Measurements from ENCODE around the gene KRTAP4-6.
"Not testable (repeated sequence)": the region's sequence is repeated elsewhere in the genome, so short reads cannot be mapped to it uniquely, and the experiment has no call there.

KRTAP4-6 gene

DNA sequence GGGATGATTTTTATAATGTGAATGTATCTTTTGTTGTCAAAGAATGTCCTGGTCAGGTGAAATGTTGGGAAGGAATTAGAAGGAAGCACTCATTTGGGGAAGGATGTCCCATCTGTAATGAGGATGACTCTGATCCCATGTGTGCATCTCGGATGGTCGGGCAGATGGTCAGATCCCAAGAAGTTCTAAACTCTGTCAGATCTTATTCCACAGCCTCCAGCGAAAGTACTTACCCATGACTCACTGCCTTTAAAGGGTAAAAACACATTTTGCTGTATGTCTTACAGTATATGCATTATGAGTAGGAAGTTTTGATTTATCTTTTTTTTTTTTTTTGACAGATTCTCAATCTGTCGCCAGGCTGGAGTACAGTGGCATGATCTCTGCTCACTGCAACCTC is 21.6 kb downstream of the KRTAP4-6 start:
- no peak for DNase-seq
- H3K27ac ChIP-seq (ENCODE audit: low read length): no peak overlapping the region
- TF ChIP-seq EZH2phosphoT487 (IDR thresholded peaks at IDR 0.05; ENCODE audit: low read length) (no peak), EZH2 (optimal IDR thresholded peaks at IDR 0.05; ENCODE audit: low read depth, low read length) (no peak)
- TF ChIP-seq, protein P1, sequence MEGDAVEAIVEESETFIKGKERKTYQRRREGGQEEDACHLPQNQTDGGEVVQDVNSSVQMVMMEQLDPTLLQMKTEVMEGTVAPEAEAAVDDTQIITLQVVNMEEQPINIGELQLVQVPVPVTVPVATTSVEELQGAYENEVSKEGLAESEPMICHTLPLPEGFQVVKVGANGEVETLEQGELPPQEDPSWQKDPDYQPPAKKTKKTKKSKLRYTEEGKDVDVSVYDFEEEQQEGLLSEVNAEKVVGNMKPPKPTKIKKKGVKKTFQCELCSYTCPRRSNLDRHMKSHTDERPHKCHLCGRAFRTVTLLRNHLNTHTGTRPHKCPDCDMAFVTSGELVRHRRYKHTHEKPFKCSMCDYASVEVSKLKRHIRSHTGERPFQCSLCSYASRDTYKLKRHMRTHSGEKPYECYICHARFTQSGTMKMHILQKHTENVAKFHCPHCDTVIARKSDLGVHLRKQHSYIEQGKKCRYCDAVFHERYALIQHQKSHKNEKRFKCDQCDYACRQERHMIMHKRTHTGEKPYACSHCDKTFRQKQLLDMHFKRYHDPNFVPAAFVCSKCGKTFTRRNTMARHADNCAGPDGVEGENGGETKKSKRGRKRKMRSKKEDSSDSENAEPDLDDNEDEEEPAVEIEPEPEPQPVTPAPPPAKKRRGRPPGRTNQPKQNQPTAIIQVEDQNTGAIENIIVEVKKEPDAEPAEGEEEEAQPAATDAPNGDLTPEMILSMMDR (IDR thresholded peaks at IDR 0.05; ENCODE audit: low read length): no peak
- no peaks in the 10 kb centered on the region for H3K4me1 ChIP-seq (ENCODE audit: low read length)
- H3K9me2 ChIP-seq (replicated peaks; ENCODE audit: insufficient read depth, low read length): no peaks in the 10 kb centered on the region
- no peaks in the 10 kb centered on the region for H3K36me3 ChIP-seq (replicated peaks; ENCODE audit: insufficient read depth, low read length)
- H3K9me3 ChIP-seq (replicated peaks; ENCODE audit: insufficient read depth, low read length): no peaks in the 10 kb centered on the region
- no peak overlapping the region for H3K4me3 ChIP-seq (ENCODE audit: low read length)
- no peaks in the 10 kb centered on the region for H3F3A ChIP-seq (ENCODE audit: insufficient read depth, low read length)
- no peaks in the 10 kb centered on the region for H4K20me1 ChIP-seq (ENCODE audit: insufficient read depth, low read length)
- H3K9ac ChIP-seq (ENCODE audit: low read length): no peak overlapping the region
- H2AFZ ChIP-seq (ENCODE audit: low read length): no peak overlapping the region
- H3K79me2 ChIP-seq (ENCODE audit: low read length): no peaks in the 10 kb centered on the region
- H3K27me3 ChIP-seq (replicated peaks; ENCODE audit: insufficient read depth, low read length): no peaks in the 10 kb centered on the region
- no peak overlapping the region for H3K4me2 ChIP-seq (ENCODE audit: low read depth, low read length)

DNA sequence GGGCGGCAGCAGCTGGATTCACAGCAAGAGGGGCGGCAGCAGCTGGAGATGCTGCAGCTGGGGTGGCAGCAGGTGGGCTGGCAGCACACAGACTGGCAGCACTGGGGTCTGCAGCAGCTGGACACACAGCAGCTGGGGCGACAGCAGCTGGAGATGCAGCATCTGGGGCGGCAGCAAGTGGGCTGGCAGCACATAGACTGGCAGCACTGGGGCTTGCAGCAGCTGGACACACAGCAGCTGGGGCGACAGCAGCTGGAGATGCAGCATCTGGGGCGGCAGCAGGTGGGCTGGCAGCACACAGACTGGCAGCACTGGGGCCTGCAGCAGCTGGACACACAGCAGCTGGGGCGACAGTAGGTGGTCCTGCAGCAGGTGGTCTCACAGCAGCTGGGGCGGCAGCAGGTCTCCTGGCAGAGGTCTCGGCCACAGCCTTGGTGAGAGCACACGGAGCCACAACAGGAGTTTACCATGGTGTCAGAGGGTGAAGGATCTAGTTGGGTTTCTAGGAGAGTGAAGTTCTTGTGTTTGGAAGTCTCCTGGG is 22.4 kb downstream of the KRTAP4-6 start, which contains the start of gene KRTAP4-11:
Gene KRTAP4-11, minus strand, starts transcription at position 528 of the 541 bp plus-strand sequence. Its CDS starts 58 bp downstream, at position 470.
- not testable (repeated sequence) for H3F3A ChIP-seq (ENCODE audit: insufficient read depth, low read length); H3K27ac ChIP-seq (ENCODE audit: low read length); H3K9me3 ChIP-seq (replicated peaks; ENCODE audit: insufficient read depth, low read length); H3K4me3 ChIP-seq (ENCODE audit: low read length); H2AFZ ChIP-seq (ENCODE audit: low read length); H3K9me2 ChIP-seq (replicated peaks; ENCODE audit: insufficient read depth, low read length); H4K20me1 ChIP-seq (ENCODE audit: insufficient read depth, low read length); DNase-seq; H3K4me2 ChIP-seq (ENCODE audit: low read depth, low read length); H3K9ac ChIP-seq (ENCODE audit: low read length); H3K36me3 ChIP-seq (replicated peaks; ENCODE audit: insufficient read depth, low read length); H3K27me3 ChIP-seq (replicated peaks; ENCODE audit: insufficient read depth, low read length); H3K4me1 ChIP-seq (ENCODE audit: low read length); H3K79me2 ChIP-seq (ENCODE audit: low read length)

DNA sequence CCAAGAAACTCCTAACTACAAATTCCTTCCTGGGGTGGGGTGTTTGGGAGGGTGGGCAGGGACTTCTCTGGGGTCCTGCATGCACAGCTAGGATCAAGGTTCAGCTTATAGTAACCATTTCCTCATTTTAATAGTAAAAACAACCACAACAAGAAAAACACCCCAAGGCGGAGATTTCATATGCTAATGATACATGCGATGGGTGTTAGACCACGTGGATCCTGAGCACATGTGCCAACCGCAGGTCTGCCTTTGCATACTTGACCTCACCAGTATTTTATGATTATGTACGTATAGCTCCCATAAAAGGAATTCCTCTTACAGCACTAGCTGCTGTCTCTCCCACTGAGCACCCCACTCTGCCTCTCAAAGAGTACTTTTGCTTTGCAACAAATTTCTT is 24.0 kb downstream of the KRTAP4-6 start:
- Histone ChIP-seq H3K9me2 (replicated peaks; ENCODE audit: insufficient read depth, low read length) (no peaks in the 10 kb centered on the region), H3K9me3 (replicated peaks; ENCODE audit: insufficient read depth, low read length) (no peaks in the 10 kb centered on the region), H3K27ac (ENCODE audit: low read length) (no peak overlapping the region), H3K9ac (ENCODE audit: low read length) (no peak overlapping the region), H3K79me2 (ENCODE audit: low read length) (no peaks in the 10 kb centered on the region), H4K20me1 (ENCODE audit: insufficient read depth, low read length) (no peaks in the 10 kb centered on the region), H3K4me1 (ENCODE audit: low read length) (no peaks in the 10 kb centered on the region), H3F3A (ENCODE audit: insufficient read depth, low read length) (no peaks in the 10 kb centered on the region), H3K36me3 (replicated peaks; ENCODE audit: insufficient read depth, low read length) (no peaks in the 10 kb centered on the region), H3K4me3 (ENCODE audit: low read length) (no peak overlapping the region), H3K4me2 (ENCODE audit: low read depth, low read length) (no peak overlapping the region), H2AFZ (ENCODE audit: low read length) (no peak overlapping the region), H3K27me3 (replicated peaks; ENCODE audit: insufficient read depth, low read length) (no peaks in the 10 kb centered on the region)
- TF ChIP-seq EZH2phosphoT487 (IDR thresholded peaks at IDR 0.05; ENCODE audit: low read length) (no peak), EZH2 (optimal IDR thresholded peaks at IDR 0.05; ENCODE audit: low read depth, low read length) (no peak)
- TF ChIP-seq, protein P1 (IDR thresholded peaks at IDR 0.05; ENCODE audit: low read length): no peak
- no peak for DNase-seq

DNA sequence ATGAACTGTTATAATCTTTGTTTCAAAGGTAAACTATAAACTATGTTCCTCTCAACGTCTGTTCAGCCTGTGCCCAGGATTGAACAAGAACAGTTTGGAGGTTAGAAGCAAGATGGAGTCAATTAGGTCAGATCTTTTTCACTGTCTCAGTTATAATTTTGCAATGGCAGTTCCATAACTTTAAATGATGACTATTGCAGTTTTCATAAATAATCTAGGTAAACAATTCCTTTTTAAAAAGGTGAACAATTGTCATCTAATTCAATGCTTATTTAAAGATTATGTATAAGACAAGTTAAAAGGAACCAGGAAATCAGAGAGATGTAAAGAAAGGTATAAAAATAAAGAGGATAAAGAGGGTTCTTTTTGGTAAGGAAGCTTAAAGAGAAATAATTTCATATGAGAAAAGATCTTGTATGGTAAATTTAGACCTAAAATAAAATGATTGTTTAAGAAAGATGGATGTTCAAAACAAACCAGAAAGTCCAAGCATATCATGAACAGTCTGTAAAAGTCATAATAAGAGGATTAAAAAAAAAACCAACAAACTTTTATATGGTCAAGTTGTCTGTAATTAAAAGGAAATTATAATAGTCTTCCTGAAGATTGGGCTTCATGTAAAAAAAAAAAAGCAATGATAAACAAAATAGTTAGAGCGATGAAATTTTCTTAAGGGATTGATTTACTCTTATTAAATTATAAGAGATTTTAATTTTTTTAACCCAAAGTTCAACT is 29.0 kb downstream of the KRTAP4-6 start:
- Histone ChIP-seq H3K79me2 (ENCODE audit: low read length) (no peaks in the 10 kb centered on the region), H3K9me2 (replicated peaks; ENCODE audit: insufficient read depth, low read length) (no peaks in the 10 kb centered on the region), H3K36me3 (replicated peaks; ENCODE audit: insufficient read depth, low read length) (no peaks in the 10 kb centered on the region), H3K27ac (ENCODE audit: low read length) (no peak overlapping the region), H3K4me3 (ENCODE audit: low read length) (no peak overlapping the region), H3K9me3 (replicated peaks; ENCODE audit: insufficient read depth, low read length) (no peaks in the 10 kb centered on the region), H3K4me2 (ENCODE audit: low read depth, low read length) (no peak overlapping the region), H3K4me1 (ENCODE audit: low read length) (no peaks in the 10 kb centered on the region), H2AFZ (ENCODE audit: low read length) (no peak overlapping the region), H3K27me3 (replicated peaks; ENCODE audit: insufficient read depth, low read length) (no peaks in the 10 kb centered on the region), H3F3A (ENCODE audit: insufficient read depth, low read length) (no peaks in the 10 kb centered on the region), H4K20me1 (ENCODE audit: insufficient read depth, low read length) (no peaks in the 10 kb centered on the region), H3K9ac (ENCODE audit: low read length) (no peak overlapping the region)
- TF ChIP-seq EZH2phosphoT487 (IDR thresholded peaks at IDR 0.05; ENCODE audit: low read length) (no peak), EZH2 (optimal IDR thresholded peaks at IDR 0.05; ENCODE audit: low read depth, low read length) (no peak)
- TF ChIP-seq, protein P1 (IDR thresholded peaks at IDR 0.05; ENCODE audit: low read length): no peak
- DNase-seq: no peak

DNA sequence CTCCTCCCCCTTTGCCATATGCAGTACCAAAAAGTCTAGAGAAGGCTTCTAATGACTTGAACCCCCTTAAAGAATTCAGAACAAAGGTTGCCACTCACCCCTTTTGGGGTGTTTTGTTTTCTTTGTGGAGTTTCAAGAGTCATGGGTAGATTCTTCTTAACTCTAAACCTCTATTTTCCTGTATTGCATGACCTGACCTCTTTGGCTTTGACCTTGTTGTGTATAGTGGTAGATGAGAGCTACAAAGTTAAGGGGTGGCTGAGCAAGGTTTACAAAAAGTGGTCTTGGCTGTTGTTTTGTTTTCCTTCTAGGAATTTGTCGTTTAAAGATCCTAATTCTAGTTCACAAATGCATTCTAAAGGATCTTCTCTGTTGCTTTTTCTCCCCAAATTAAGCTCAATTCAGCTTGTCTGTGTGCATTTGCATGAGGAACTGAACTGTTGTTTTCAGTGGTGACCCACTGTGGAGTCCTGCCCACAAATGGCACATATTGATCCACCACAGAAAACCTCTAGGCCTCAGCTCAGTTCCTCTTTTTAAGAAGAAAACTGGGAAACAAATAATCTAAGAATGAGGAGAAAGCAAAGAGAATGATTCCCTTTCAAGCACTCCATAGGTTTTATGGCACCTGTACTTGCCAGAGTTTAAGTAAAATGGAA is 31.5 kb downstream of the KRTAP4-6 start:
- H3K27ac ChIP-seq (ENCODE audit: low read length); H3K4me2 ChIP-seq (ENCODE audit: low read depth, low read length); H3K27me3 ChIP-seq (replicated peaks; ENCODE audit: insufficient read depth, low read length); H2AFZ ChIP-seq (ENCODE audit: low read length); H3F3A ChIP-seq (ENCODE audit: insufficient read depth, low read length); H3K4me1 ChIP-seq (ENCODE audit: low read length); H4K20me1 ChIP-seq (ENCODE audit: insufficient read depth, low read length); H3K9ac ChIP-seq (ENCODE audit: low read length); H3K79me2 ChIP-seq (ENCODE audit: low read length); H3K9me3 ChIP-seq (replicated peaks; ENCODE audit: insufficient read depth, low read length); DNase-seq; H3K9me2 ChIP-seq (replicated peaks; ENCODE audit: insufficient read depth, low read length); H3K4me3 ChIP-seq (ENCODE audit: low read length); H3K36me3 ChIP-seq (replicated peaks; ENCODE audit: insufficient read depth, low read length): not testable (repeated sequence)

All from MM.1S (cell line).